RKO (cell line): ENCODE measurements around the gene TRAF3IP1.
"Not testable (repeated sequence)": the region's sequence is repeated elsewhere in the genome, so short reads cannot be mapped to it uniquely, and the experiment has no call there.

ENCODE experiments used
- DNase-seq: peaks from one replicate; pipeline ENCODE4 v3.0.0-alpha.2; 2016; ENCODE audit warnings: low spot score

TRAF3IP1 gene

GRCh38 chr2:238381341-238382115 is 61.2 kb downstream of the TRAF3IP1 start:
- no peak for DNase-seq

- DNase-seq: no peak
These were observed 62.1 kb downstream of the TRAF3IP1 start for GRCh38 chr2:238382381-238382781.

- no peak for DNase-seq
These were observed 62.8 kb downstream of the TRAF3IP1 start for GRCh38 chr2:238383135-238383534.

GRCh38 chr2:238383743-238384380 is 63.5 kb downstream of the TRAF3IP1 start:
- no peak for DNase-seq

- no peak for DNase-seq
These were observed 67.0 kb downstream of the TRAF3IP1 start for GRCh38 chr2:238387332-238387731.

- no peak for DNase-seq
These were observed 68.5 kb downstream of the TRAF3IP1 start for GRCh38 chr2:238388794-238389193.

GRCh38 chr2:238389988-238390589 is 69.8 kb downstream of the TRAF3IP1 start:
- no peak for DNase-seq

GRCh38 chr2:238391042-238391689 is 70.8 kb downstream of the TRAF3IP1 start:
- no peak for DNase-seq

- DNase-seq: no peak
These were observed 76.3 kb downstream of the TRAF3IP1 start for GRCh38 chr2:238396663-238397062.

- DNase-seq: no peak
These were observed 77.0 kb downstream of the TRAF3IP1 start for GRCh38 chr2:238397356-238397755.

- DNase-seq: no peak
These were observed 78.3 kb downstream of the TRAF3IP1 start for GRCh38 chr2:238398577-238398976.

- no peak for DNase-seq
These were observed 78.8 kb downstream of the TRAF3IP1 start for GRCh38 chr2:238399094-238399493.

- no peak for DNase-seq
These were observed 81.2 kb downstream of the TRAF3IP1 start for GRCh38 chr2:238401551-238401950.

- no peak for DNase-seq
These were observed 83.5 kb downstream of the TRAF3IP1 start for GRCh38 chr2:238403632-238404405.

GRCh38 chr2:238404406-238405216 is 84.3 kb downstream of the TRAF3IP1 start:
- no peak for DNase-seq

GRCh38 chr2:238405217-238405555 is 84.9 kb downstream of the TRAF3IP1 start:
- DNase-seq: not testable (repeated sequence)

- DNase-seq: no peak
These were observed 86.1 kb downstream of the TRAF3IP1 start for GRCh38 chr2:238406221-238406997.

GRCh38 chr2:238406998-238407285 is 86.6 kb downstream of the TRAF3IP1 start:
- DNase-seq: no peak

- no peak for DNase-seq
These were observed 87.2 kb downstream of the TRAF3IP1 start for GRCh38 chr2:238407566-238407965.

GRCh38 chr2:238408615-238409340 is 88.5 kb downstream of the TRAF3IP1 start:
- DNase-seq: no peak
